ENCODE results near the gene B4GALNT3.
"Not testable (repeated sequence)": the region's sequence is repeated elsewhere in the genome, so short reads cannot be mapped to it uniquely, and the experiment has no call there.

The B4GALNT3 gene

DNA sequence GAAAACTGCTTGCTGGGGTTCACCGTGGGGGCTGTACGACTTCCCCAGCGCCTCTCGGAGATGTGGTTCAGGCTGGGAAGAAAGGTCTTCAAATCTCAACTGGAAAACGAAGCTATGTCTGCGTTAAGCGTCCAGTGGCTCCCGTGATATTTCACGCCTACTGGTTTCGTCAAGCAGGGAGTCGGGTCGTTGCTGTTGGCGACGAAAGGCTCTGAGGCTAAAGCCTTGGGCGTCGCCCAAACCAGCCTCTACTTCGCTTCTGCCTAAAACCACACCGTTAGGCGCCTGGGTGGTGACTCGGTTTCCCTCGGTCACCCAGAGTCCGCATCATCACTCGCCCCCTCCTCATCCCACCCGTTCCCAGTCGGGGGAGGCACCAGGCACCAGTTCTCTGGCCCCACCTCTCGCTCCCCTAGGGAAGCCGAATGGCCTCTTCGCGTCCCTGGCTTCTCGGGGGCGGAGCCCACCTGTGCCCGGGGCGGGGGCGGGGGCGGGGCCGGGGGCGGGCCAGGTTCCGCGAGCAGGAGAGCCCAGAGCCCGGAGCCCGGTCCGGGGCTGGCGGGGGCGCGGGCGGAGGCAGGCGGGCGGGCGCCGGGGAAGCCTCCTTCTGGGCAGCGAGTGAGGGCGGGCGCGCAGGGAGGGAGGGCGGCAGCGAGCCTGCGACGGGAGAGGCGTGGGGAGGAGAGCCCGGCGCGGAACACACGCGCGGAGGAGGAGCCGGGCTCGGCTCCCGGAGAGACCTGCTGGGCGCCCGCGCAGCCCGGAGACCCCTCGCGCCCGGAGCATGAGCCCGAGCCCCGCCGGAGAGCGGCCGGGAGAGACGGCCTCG is at the start of gene B4GALNT3:
B4GALNT3 (plus strand) TSS at position 510 of the 829 bp plus-strand sequence. CDS start 438 bp downstream, outside the sequence.
- no peak for DNase-seq (ENCODE audit: extremely low read depth, low read depth)
- TF ChIP-seq, protein P1, sequence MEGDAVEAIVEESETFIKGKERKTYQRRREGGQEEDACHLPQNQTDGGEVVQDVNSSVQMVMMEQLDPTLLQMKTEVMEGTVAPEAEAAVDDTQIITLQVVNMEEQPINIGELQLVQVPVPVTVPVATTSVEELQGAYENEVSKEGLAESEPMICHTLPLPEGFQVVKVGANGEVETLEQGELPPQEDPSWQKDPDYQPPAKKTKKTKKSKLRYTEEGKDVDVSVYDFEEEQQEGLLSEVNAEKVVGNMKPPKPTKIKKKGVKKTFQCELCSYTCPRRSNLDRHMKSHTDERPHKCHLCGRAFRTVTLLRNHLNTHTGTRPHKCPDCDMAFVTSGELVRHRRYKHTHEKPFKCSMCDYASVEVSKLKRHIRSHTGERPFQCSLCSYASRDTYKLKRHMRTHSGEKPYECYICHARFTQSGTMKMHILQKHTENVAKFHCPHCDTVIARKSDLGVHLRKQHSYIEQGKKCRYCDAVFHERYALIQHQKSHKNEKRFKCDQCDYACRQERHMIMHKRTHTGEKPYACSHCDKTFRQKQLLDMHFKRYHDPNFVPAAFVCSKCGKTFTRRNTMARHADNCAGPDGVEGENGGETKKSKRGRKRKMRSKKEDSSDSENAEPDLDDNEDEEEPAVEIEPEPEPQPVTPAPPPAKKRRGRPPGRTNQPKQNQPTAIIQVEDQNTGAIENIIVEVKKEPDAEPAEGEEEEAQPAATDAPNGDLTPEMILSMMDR (IDR thresholded peaks at IDR 0.05; ENCODE audit: low read depth, low read length), result no peak

DNA sequence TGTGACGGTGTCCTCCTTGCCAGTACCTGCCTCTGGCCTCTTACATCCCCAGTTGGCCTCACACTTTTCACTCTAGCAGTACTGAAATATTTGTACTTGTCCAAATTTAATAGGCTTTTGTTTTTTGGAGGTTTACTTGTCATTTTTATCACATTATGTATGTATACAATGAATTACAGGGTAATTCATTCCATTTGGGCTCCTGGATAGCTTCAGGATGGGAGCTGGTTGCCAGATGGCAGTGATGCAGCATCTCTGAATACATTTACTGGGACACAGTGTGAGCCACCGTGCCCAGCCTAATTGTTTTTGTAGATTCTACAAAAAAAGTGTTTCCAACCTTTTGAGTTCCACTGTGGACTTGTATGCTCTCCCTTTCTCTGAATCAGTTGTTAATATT is 44.9 kb upstream of the B4GALNT3 start:
- TF ChIP-seq, protein P1 (IDR thresholded peaks at IDR 0.05; ENCODE audit: low read depth, low read length), result no peak
- no peak for DNase-seq (ENCODE audit: extremely low read depth, low read depth)

DNA sequence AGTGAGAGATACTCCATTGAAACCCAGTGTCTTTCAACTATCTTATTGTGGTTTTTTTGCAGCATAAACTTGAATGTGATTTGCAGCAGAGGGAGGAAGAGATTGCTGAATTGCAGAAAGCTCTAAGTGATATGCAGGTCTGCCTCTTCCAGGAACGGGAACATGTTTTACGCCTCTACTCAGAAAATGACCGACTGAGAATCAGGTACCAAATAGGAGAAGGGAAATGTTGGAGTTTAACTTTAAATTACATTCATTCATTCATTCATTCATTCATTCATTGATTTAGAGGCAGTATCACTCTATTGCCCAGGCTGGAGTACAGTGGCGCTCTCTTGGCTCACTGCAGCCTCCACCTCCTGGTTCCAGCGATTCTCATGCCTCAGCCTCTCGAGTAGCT is 41.3 kb upstream of the B4GALNT3 start:
- DNase-seq (ENCODE audit: extremely low read depth, low read depth), result no peak
- TF ChIP-seq, protein P1 (IDR thresholded peaks at IDR 0.05; ENCODE audit: low read depth, low read length), result no peak

DNA sequence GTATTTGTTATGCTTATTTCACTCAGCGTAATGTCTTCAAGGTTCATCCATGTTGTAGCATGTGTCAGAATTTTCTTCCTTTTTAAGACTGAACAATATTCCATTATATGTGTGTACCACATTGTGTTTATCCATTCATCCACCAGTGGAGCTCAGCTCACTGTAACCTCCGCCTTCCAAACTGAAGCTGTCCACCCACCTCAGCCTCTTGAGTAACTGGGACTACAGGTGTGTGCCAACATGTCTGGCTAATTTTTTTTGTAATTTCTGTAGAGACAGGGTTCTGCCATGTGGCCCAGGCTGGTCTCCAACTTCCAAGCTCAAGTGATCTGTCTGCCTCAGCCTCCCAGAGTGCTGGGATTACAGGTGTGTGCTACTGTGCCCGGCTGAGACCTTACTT is 37.2 kb upstream of the B4GALNT3 start:
- no peak for DNase-seq (ENCODE audit: extremely low read depth, low read depth)
- TF ChIP-seq, protein P1 (IDR thresholded peaks at IDR 0.05; ENCODE audit: low read depth, low read length), result no peak

DNA sequence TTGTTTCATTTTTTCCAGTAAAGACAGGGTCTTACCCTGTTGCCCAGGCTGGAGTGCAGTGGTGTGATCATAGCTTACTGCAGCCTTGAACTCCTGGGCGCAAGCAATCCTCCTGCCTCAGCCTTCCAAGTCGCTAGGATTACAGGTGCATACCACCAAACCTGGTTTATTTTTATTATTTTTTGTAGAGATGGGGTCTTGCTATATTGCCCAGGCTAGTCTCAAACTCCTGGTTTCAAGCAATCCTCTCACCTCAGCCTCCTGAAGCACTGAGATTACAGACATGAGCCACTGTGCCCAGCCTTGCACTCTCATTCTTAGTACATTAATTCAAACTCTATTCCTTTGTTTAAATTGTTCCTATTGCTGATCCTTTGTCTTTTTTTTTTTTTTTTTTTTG is 24.0 kb upstream of the B4GALNT3 start:
- DNase-seq (ENCODE audit: extremely low read depth, low read depth), result not testable (repeated sequence)

DNA sequence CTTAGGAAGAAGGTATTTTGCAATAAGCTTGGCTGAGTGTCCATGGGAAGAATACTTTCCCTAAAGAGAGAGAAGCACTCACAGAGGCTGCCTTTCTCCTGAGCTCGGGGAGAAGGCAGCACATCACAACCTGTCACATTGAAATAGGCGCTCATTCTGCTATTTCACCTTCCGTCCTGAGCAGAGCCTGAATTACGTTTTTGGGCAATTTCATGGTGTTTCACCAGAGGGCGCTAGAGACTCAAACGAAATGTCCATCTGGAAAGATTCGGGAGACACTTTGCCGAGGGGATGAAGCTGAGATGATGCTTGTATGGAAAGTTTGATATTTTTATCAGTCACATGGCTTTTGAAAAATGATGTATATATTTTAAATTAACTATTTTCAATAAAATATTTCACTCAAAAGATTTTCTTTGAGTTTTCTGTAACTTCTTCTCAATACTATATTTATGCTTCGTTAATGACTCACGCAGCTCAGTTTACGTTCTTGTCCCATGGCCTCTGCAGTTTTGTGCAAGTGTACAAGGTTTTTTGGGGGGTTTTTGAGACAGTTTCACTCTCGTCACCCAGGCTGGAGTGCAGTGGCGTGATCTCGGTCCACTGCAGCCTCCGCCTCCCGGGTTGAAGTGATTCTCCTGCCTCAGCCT is 17.4 kb upstream of the B4GALNT3 start:
- TF ChIP-seq, protein P1 (IDR thresholded peaks at IDR 0.05; ENCODE audit: low read depth, low read length), result peak; percentile 78
- peak; percentile 5 for DNase-seq (ENCODE audit: extremely low read depth, low read depth)

DNA sequence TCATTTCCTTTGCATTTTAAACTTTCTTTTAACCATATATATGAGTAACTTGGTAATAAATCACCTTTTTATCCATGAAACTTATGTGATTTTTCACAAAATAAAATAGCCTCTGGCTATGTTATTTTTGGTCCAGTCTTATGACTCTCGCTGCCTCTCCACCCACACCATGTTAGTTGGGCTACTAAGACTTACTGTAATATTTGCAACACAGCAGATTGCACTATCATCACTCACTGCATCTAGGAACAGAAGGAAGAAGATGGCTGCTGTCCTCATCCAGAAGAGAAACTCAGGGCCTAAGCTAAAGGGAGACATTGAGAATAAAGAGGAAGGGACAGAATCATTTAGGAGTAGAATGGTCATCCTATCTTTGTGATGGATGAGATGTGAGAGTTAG is 12.6 kb upstream of the B4GALNT3 start:
- TF ChIP-seq, protein P1 (IDR thresholded peaks at IDR 0.05; ENCODE audit: low read depth, low read length), result no peak
- no peak for DNase-seq (ENCODE audit: extremely low read depth, low read depth)

All from AG09319 (cell line).